ENCODE data around the gene KCTD19.

KCTD19 gene

GRCh38 chr16:67345401-67345800 is 18.9 kb upstream of the KCTD19 start:
- Histone ChIP-seq H3K4me1 (ENCODE audit: insufficient read depth, low read length) (no peaks in the 10 kb centered on the region), H3K36me3 (ENCODE audit: insufficient read depth, low read length) (no peaks in the 10 kb centered on the region), H3K4me3 (ENCODE audit: low read length) (no peak overlapping the region), H3K27me3 (ENCODE audit: insufficient read depth, low read length) (peaks cover 17% of the 10 kb centered on the region), H2AFZ (ENCODE audit: low read depth, low read length) (no peak overlapping the region), H3K9me3 (ENCODE audit: low read length) (no peaks in the 10 kb centered on the region)

- no peaks in the 10 kb centered on the region for H3K4me1 ChIP-seq (ENCODE audit: insufficient read depth, low read length)
- H3K9me3 ChIP-seq (ENCODE audit: low read length): no peaks in the 10 kb centered on the region
- H3K27me3 ChIP-seq (ENCODE audit: insufficient read depth, low read length): peaks cover 17% of the 10 kb centered on the region
- no peak overlapping the region for H3K4me3 ChIP-seq (ENCODE audit: low read length)
- H3K36me3 ChIP-seq (ENCODE audit: insufficient read depth, low read length): no peaks in the 10 kb centered on the region
- no peak overlapping the region for H2AFZ ChIP-seq (ENCODE audit: low read depth, low read length)
Measured at GRCh38 chr16:67342616-67343015, 16.1 kb upstream of the KCTD19 start.

GRCh38 chr16:67341250-67341649 is 14.7 kb upstream of the KCTD19 start:
- Histone ChIP-seq H2AFZ (ENCODE audit: low read depth, low read length) (no peak overlapping the region), H3K27me3 (ENCODE audit: insufficient read depth, low read length) (peaks cover 10% of the 10 kb centered on the region)

GRCh38 chr16:67339453-67339852 is 12.9 kb upstream of the KCTD19 start:
- Histone ChIP-seq H2AFZ (ENCODE audit: low read depth, low read length) (no peak overlapping the region), H3K4me1 (ENCODE audit: insufficient read depth, low read length) (no peaks in the 10 kb centered on the region), H3K27me3 (ENCODE audit: insufficient read depth, low read length) (no peaks in the 10 kb centered on the region), H3K9me3 (ENCODE audit: low read length) (no peaks in the 10 kb centered on the region), H3K36me3 (ENCODE audit: insufficient read depth, low read length) (no peaks in the 10 kb centered on the region), H3K4me3 (ENCODE audit: low read length) (no peak overlapping the region)

More at GRCh38 chr16:67341250-67341649, 14.7 kb upstream of the KCTD19 start:
- H3K9me3 ChIP-seq (ENCODE audit: low read length): no peaks in the 10 kb centered on the region
- H3K36me3 ChIP-seq (ENCODE audit: insufficient read depth, low read length): no peaks in the 10 kb centered on the region
- no peaks in the 10 kb centered on the region for H3K4me1 ChIP-seq (ENCODE audit: insufficient read depth, low read length)
- no peak overlapping the region for H3K4me3 ChIP-seq (ENCODE audit: low read length)

- Histone ChIP-seq H3K4me1 (ENCODE audit: insufficient read depth, low read length) (no peaks in the 10 kb centered on the region), H3K27me3 (ENCODE audit: insufficient read depth, low read length) (no peaks in the 10 kb centered on the region), H3K9me3 (ENCODE audit: low read length) (no peaks in the 10 kb centered on the region), H2AFZ (ENCODE audit: low read depth, low read length) (no peak overlapping the region), H3K36me3 (ENCODE audit: insufficient read depth, low read length) (no peaks in the 10 kb centered on the region), H3K4me3 (ENCODE audit: low read length) (no peak overlapping the region)
Measured at GRCh38 chr16:67336648-67337047, 10.1 kb upstream of the KCTD19 start.

GRCh38 chr16:67336116-67336515 is 9.6 kb upstream of the KCTD19 start:
- H3K36me3 ChIP-seq (ENCODE audit: insufficient read depth, low read length): no peaks in the 10 kb centered on the region
- H3K27me3 ChIP-seq (ENCODE audit: insufficient read depth, low read length): no peaks in the 10 kb centered on the region
- H3K9me3 ChIP-seq (ENCODE audit: low read length): no peaks in the 10 kb centered on the region
- no peak overlapping the region for H3K4me3 ChIP-seq (ENCODE audit: low read length)
- H2AFZ ChIP-seq (ENCODE audit: low read depth, low read length): no peak overlapping the region
- no peaks in the 10 kb centered on the region for H3K4me1 ChIP-seq (ENCODE audit: insufficient read depth, low read length)

- H3K9me3 ChIP-seq (ENCODE audit: low read length): no peaks in the 10 kb centered on the region
- H2AFZ ChIP-seq (ENCODE audit: low read depth, low read length): no peak overlapping the region
- no peak overlapping the region for H3K4me3 ChIP-seq (ENCODE audit: low read length)
- no peaks in the 10 kb centered on the region for H3K36me3 ChIP-seq (ENCODE audit: insufficient read depth, low read length)
- no peaks in the 10 kb centered on the region for H3K4me1 ChIP-seq (ENCODE audit: insufficient read depth, low read length)
- H3K27me3 ChIP-seq (ENCODE audit: insufficient read depth, low read length): no peaks in the 10 kb centered on the region
Measured at GRCh38 chr16:67333315-67333714, 6.8 kb upstream of the KCTD19 start.

GRCh38 chr16:67329901-67330300 is 3.4 kb upstream of the KCTD19 start:
- Histone ChIP-seq H3K36me3 (ENCODE audit: insufficient read depth, low read length) (no peaks in the 10 kb centered on the region), H3K4me1 (ENCODE audit: insufficient read depth, low read length) (no peaks in the 10 kb centered on the region), H3K4me3 (ENCODE audit: low read length) (no peak overlapping the region), H3K9me3 (ENCODE audit: low read length) (no peaks in the 10 kb centered on the region), H2AFZ (ENCODE audit: low read depth, low read length) (no peak overlapping the region), H3K27me3 (ENCODE audit: insufficient read depth, low read length) (peaks cover under 1% of the 10 kb centered on the region)

GRCh38 chr16:67327743-67328142 is 1.2 kb upstream of the KCTD19 start:
- Histone ChIP-seq H3K4me3 (ENCODE audit: low read length) (no peak overlapping the region), H3K4me1 (ENCODE audit: insufficient read depth, low read length) (no peaks in the 10 kb centered on the region), H2AFZ (ENCODE audit: low read depth, low read length) (no peak overlapping the region), H3K9me3 (ENCODE audit: low read length) (no peaks in the 10 kb centered on the region), H3K27me3 (ENCODE audit: insufficient read depth, low read length) (peaks cover 4% of the 10 kb centered on the region), H3K36me3 (ENCODE audit: insufficient read depth, low read length) (no peaks in the 10 kb centered on the region)

GRCh38 chr16:67326115-67326471 is 448 bp downstream of the KCTD19 start:
- no peaks in the 10 kb centered on the region for H3K36me3 ChIP-seq (ENCODE audit: insufficient read depth, low read length)
- H3K27me3 ChIP-seq (ENCODE audit: insufficient read depth, low read length): peaks cover 4% of the 10 kb centered on the region
- peak overlapping the region; percentile 93 for H2AFZ ChIP-seq (ENCODE audit: low read depth, low read length)
- H3K4me1 ChIP-seq (ENCODE audit: insufficient read depth, low read length): no peaks in the 10 kb centered on the region
- H3K9me3 ChIP-seq (ENCODE audit: low read length): no peaks in the 10 kb centered on the region
- H3K4me3 ChIP-seq (ENCODE audit: low read length): peak overlapping the region; percentile 37

- no peaks in the 10 kb centered on the region for H3K36me3 ChIP-seq (ENCODE audit: insufficient read depth, low read length)
- H3K4me1 ChIP-seq (ENCODE audit: insufficient read depth, low read length): no peaks in the 10 kb centered on the region
- H3K4me3 ChIP-seq (ENCODE audit: low read length): no peak overlapping the region
- peaks cover 4% of the 10 kb centered on the region for H3K27me3 ChIP-seq (ENCODE audit: insufficient read depth, low read length)
- H2AFZ ChIP-seq (ENCODE audit: low read depth, low read length): no peak overlapping the region
- H3K9me3 ChIP-seq (ENCODE audit: low read length): no peaks in the 10 kb centered on the region
Measured at GRCh38 chr16:67317853-67318252, 8.7 kb downstream of the KCTD19 start.

- H3K4me1 ChIP-seq (ENCODE audit: insufficient read depth, low read length): no peaks in the 10 kb centered on the region
- H3K9me3 ChIP-seq (ENCODE audit: low read length): no peaks in the 10 kb centered on the region
- H3K4me3 ChIP-seq (ENCODE audit: low read length): no peak overlapping the region
- H3K36me3 ChIP-seq (ENCODE audit: insufficient read depth, low read length): no peaks in the 10 kb centered on the region
- H2AFZ ChIP-seq (ENCODE audit: low read depth, low read length): no peak overlapping the region
- H3K27me3 ChIP-seq (ENCODE audit: insufficient read depth, low read length): peaks cover 14% of the 10 kb centered on the region
Measured at GRCh38 chr16:67312719-67313118, 13.8 kb downstream of the KCTD19 start.

- Histone ChIP-seq H3K27me3 (ENCODE audit: insufficient read depth, low read length) (peaks cover 14% of the 10 kb centered on the region), H3K36me3 (ENCODE audit: insufficient read depth, low read length) (no peaks in the 10 kb centered on the region), H3K4me1 (ENCODE audit: insufficient read depth, low read length) (no peaks in the 10 kb centered on the region), H3K4me3 (ENCODE audit: low read length) (no peak overlapping the region), H2AFZ (ENCODE audit: low read depth, low read length) (no peak overlapping the region), H3K9me3 (ENCODE audit: low read length) (no peaks in the 10 kb centered on the region)
Measured at GRCh38 chr16:67311607-67312488, 14.7 kb downstream of the KCTD19 start.

GRCh38 chr16:67310561-67310960 is 16.0 kb downstream of the KCTD19 start:
- Histone ChIP-seq H3K4me3 (ENCODE audit: low read length) (no peak overlapping the region), H2AFZ (ENCODE audit: low read depth, low read length) (no peak overlapping the region), H3K36me3 (ENCODE audit: insufficient read depth, low read length) (no peaks in the 10 kb centered on the region), H3K9me3 (ENCODE audit: low read length) (no peaks in the 10 kb centered on the region), H3K27me3 (ENCODE audit: insufficient read depth, low read length) (peaks cover 14% of the 10 kb centered on the region), H3K4me1 (ENCODE audit: insufficient read depth, low read length) (no peaks in the 10 kb centered on the region)
